PC-9 (cell line): Measurements from ENCODE around the gene TOX2. TPM values are rescaled to one million over a fixed set of nuclear protein-coding genes. Genes with fewer than 3 reads are reported as not detected.

Experiments used
- BruUV-seq: library from RNA; stranded (reverse); fragments of 400-500 nt; replicated peaks from 2 replicates; lab custom pipeline; 2021; lab: Mats Ljungman, UMichigan
- CTCF ChIA-PET: fragments of 300-600 bp; sonication (Branson Sonifier 250); formaldehyde crosslinking; loops from one replicate; lab custom pipeline; 2022; ENCODE audit warnings: antibody characterized with exemption; lab: Charles Lee
- POLR2A ChIA-PET: fragments of 300-600 bp; sonication (Branson Sonifier 250); formaldehyde crosslinking; loops from one replicate; lab custom pipeline; 2022; ENCODE audit warnings: antibody characterized with exemption; ENCODE audit not compliant: unreplicated experiment; lab: Charles Lee
- DNase-seq, 2 experiments: peaks; one replicate each; pipeline versions ENCODE4 v3.0.0 to v3.0.0-alpha.2; 2015 to 2022; ENCODE audit warnings: mixed read lengths in 1 of 2
- H2AFZ ChIP-seq: fragments of 200-600 bp; sonication (generic); 2 replicates; pipeline ENCODE4 v1.8.1; 2017; ENCODE audit warnings: antibody characterized with exemption
- H3F3A ChIP-seq: fragments of 200-600 bp; sonication (generic); 2 replicates; pipeline ENCODE4 v1.8.1; 2017; ENCODE audit warnings: antibody characterized with exemption, mild to moderate bottlenecking, low read depth; ENCODE audit not compliant: insufficient read depth
- H3K27ac ChIP-seq: fragments of 200-600 bp; sonication (generic); 2 replicates; pipeline ENCODE4 v1.6.1; 2016; ENCODE audit warnings: mixed run types
- H3K27me3 ChIP-seq: fragments of 200-600 bp; sonication (generic); 2 replicates; pipeline ENCODE4 v1.6.1; 2016; ENCODE audit warnings: low read depth, mixed run types; ENCODE audit not compliant: insufficient read depth
- H3K36me3 ChIP-seq: fragments of 200-600 bp; sonication (generic); 2 replicates; pipeline ENCODE4 v1.6.1; 2016; ENCODE audit warnings: low read depth, mixed run types
- H3K4me1 ChIP-seq: fragments of 200-600 bp; sonication (generic); replicated peaks from 2 replicates; pipeline ENCODE4 v1.6.1; 2016; ENCODE audit warnings: mixed run types; ENCODE audit not compliant: insufficient read depth
- H3K4me2 ChIP-seq: fragments of 200-600 bp; sonication (generic); 2 replicates; pipeline ENCODE4 v1.6.1; 2017; ENCODE audit warnings: mixed run types
- H3K4me3 ChIP-seq: fragments of 200-600 bp; sonication (generic); 2 replicates; pipeline ENCODE4 v1.6.1; 2016; ENCODE audit warnings: mixed run types
- H3K79me2 ChIP-seq: fragments of 200-600 bp; sonication (generic); 2 replicates; pipeline ENCODE4 v1.6.1; 2017; ENCODE audit warnings: low read depth, mixed run types
- H3K9me2 ChIP-seq: fragments of 200-600 bp; sonication (generic); 2 replicates; pipeline ENCODE4 v1.8.1; 2017; ENCODE audit warnings: mild to moderate bottlenecking; ENCODE audit not compliant: insufficient read depth
- H3K9me3 ChIP-seq: fragments of 200-600 bp; sonication (generic); 2 replicates; pipeline ENCODE4 v1.8.1; 2016; ENCODE audit warnings: low read depth; ENCODE audit not compliant: insufficient read depth
- H4K20me1 ChIP-seq: fragments of 200-600 bp; sonication (generic); 2 replicates; pipeline ENCODE4 v1.8.1; 2017; ENCODE audit not compliant: insufficient read depth
- EZH2 ChIP-seq: fragments of 200-600 bp; sonication (generic); IDR thresholded peaks from 2 replicates; pipeline ENCODE4 v1.8.0; 2017; ENCODE audit warnings: antibody characterized with exemption, low read depth
- intact Hi-C: fragments of 100-400 bp; cut with micrococcal nuclease; formaldehyde crosslinking; loops from one replicate; pipeline ENCODE4 v1.10.0; 2022; ENCODE audit not compliant: unreplicated experiment
- total RNA-seq: library from RNA; stranded (reverse); gene quantifications from 2 replicates; pipeline ENCODE4 v1.2.3, GENCODE V29; 2021
- TF ChIP-seq, protein P1 (sequence below): fragments of 200-600 bp; sonication (generic); conservative IDR thresholded peaks from 2 replicates; pipeline ENCODE4 v1.6.1; 2017; ENCODE audit warnings: mixed run types, antibody characterized with exemption, mild to moderate bottlenecking, moderate library complexity

The TOX2 gene
- total RNA-seq, 1 experiment from 2014 or later = 30.1 TPM

DNA sequence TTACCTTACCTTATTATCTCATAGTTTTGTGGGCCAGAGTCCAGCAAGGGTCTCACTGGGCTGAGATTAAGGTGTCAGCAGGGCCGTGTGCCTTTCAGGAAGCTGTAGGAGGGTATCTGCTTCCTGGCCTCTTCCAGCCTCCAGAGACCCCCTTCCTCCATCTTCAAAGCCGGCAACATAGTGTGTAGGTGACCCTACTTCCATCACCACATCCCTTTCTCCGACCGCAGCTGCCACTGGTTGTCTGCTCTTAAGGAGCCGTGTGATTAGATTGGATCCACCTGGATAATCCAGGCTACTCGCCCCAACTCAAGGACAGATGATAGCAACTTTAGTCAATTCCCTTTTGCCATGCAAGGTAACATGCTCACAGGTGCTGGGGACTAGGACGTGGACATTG, 181.2 kb downstream of the TOX2 start:
- no peak for TF ChIP-seq EZH2
- TF ChIP-seq, protein P1, sequence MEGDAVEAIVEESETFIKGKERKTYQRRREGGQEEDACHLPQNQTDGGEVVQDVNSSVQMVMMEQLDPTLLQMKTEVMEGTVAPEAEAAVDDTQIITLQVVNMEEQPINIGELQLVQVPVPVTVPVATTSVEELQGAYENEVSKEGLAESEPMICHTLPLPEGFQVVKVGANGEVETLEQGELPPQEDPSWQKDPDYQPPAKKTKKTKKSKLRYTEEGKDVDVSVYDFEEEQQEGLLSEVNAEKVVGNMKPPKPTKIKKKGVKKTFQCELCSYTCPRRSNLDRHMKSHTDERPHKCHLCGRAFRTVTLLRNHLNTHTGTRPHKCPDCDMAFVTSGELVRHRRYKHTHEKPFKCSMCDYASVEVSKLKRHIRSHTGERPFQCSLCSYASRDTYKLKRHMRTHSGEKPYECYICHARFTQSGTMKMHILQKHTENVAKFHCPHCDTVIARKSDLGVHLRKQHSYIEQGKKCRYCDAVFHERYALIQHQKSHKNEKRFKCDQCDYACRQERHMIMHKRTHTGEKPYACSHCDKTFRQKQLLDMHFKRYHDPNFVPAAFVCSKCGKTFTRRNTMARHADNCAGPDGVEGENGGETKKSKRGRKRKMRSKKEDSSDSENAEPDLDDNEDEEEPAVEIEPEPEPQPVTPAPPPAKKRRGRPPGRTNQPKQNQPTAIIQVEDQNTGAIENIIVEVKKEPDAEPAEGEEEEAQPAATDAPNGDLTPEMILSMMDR = no peak
- intact Hi-C loops = no loop called here
- BruUV-seq = no TSS peak
- H3K27me3 ChIP-seq = no peaks in the 10 kb centered on the region
- peaks cover 5% of the 10 kb centered on the region; the same call in 1 of the 2 replicates for H3K4me1 ChIP-seq
- no peaks in the 10 kb centered on the region for H3K79me2 ChIP-seq
- no peaks in the 10 kb centered on the region for H4K20me1 ChIP-seq
- no peaks in the 10 kb centered on the region for H3K9me2 ChIP-seq
- ChIA-PET CTCF (no interaction called here), POLR2A (no interaction called here)
- no peaks in the 10 kb centered on the region for H3K36me3 ChIP-seq
- H3K4me3 ChIP-seq = no peak overlapping the region
- no peaks in the 10 kb centered on the region for H3K9me3 ChIP-seq
- no peaks in the 10 kb centered on the region; the same call in none of the 2 replicates for H3F3A ChIP-seq
- no peak for DNase-seq
- no peak overlapping the region for H3K27ac ChIP-seq
- no peak overlapping the region for H2AFZ ChIP-seq
- no peak overlapping the region for H3K4me2 ChIP-seq

DNA sequence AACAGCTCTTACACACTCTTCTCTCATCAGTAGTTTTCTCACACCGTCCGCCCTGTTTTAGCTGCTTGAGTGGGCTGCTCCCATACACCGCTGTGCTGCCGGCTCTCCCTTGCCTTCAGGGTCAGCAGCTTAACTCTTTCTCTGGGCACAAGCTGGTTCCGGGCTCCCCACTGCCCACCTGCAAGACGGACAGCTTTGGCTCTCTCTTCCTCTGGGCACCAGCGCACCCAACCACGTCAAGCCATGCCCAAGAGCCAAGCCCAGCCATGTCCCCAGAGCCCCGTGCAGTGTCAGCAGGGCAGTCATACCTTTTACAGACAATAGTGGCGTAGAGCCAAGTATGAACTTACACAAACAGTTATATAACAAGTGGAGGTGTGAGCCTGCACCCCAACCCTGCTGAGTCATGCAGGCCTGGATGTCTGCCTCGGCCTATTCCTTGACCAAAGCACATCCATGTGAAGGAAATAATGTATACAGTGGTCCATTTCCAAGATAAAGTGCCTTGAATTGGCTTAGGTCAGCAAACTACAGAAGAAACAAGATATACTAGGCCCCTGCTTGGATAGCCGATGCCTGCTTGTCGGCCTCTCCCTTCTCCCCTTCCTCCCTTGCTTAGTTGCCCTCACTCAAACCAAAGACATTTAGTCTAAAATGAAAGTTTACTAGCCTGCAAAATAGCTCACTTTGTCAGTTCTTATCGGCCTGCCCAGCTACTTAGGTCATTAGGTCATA, 183.0 kb downstream of the TOX2 start:
- peaks cover 5% of the 10 kb centered on the region; the same call in 1 of the 2 replicates for H3K4me1 ChIP-seq
- no peaks in the 10 kb centered on the region for H3K36me3 ChIP-seq
- no peaks in the 10 kb centered on the region; the same call in none of the 2 replicates for H3F3A ChIP-seq
- H3K9me2 ChIP-seq = no peaks in the 10 kb centered on the region
- no peak overlapping the region for H3K4me3 ChIP-seq
- H4K20me1 ChIP-seq = no peaks in the 10 kb centered on the region
- DNase-seq = peak; percentile 32 to 51
- H3K4me2 ChIP-seq = no peak overlapping the region
- BruUV-seq = no TSS peak
- ChIA-PET CTCF (no interaction called here), POLR2A (no interaction called here)
- TF ChIP-seq EZH2 = no peak
- TF ChIP-seq, protein P1 = no peak
- no peaks in the 10 kb centered on the region for H3K79me2 ChIP-seq
- intact Hi-C loops = no loop called here
- no peaks in the 10 kb centered on the region; the same call in 1 of the 2 replicates for H3K9me3 ChIP-seq
- H3K27me3 ChIP-seq = no peaks in the 10 kb centered on the region
- no peak overlapping the region for H3K27ac ChIP-seq
- H2AFZ ChIP-seq = no peak overlapping the region

DNA sequence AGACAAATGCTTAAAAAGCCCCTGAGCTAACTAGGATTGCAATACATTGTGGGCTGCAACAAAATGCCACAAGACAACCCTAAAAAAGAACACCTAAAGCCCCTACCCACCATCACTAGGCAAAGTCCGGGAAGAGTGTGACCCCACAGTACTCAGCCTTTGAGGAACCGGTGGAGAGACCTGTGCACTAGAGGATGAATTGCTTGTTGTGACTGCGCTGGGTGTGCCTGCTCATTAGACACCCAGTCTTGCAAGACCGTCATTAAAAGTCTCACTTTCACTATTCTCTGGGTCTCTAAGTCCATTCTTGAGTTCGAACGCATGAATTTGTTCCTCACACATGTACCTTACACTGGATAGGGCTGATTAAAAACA, 183.6 kb downstream of the TOX2 start:
- no peak overlapping the region for H3K4me2 ChIP-seq
- no TSS peak for BruUV-seq
- no peaks in the 10 kb centered on the region for H3K36me3 ChIP-seq
- H3K4me3 ChIP-seq = no peak overlapping the region
- no peak overlapping the region for H2AFZ ChIP-seq
- no peak for DNase-seq
- peaks cover 5% of the 10 kb centered on the region; the same call in 1 of the 2 replicates for H3K4me1 ChIP-seq
- ChIA-PET CTCF (no interaction called here), POLR2A (no interaction called here)
- H3K79me2 ChIP-seq = no peaks in the 10 kb centered on the region
- intact Hi-C loops = no loop called here
- no peaks in the 10 kb centered on the region for H3K27me3 ChIP-seq
- no peaks in the 10 kb centered on the region; the same call in 1 of the 2 replicates for H3K9me3 ChIP-seq
- H4K20me1 ChIP-seq = no peaks in the 10 kb centered on the region
- no peaks in the 10 kb centered on the region for H3K9me2 ChIP-seq
- TF ChIP-seq EZH2 = no peak
- TF ChIP-seq, protein P1 = no peak
- no peak overlapping the region for H3K27ac ChIP-seq
- no peaks in the 10 kb centered on the region; the same call in none of the 2 replicates for H3F3A ChIP-seq
